RWPE1 (cell line): Measurements from ENCODE around the gene FAM151A.

Experiments
- CTCF ChIA-PET: fragments of 350-600 bp; sonication (Branson Sonifier 250); formaldehyde crosslinking; extraction: SDS; loops from one replicate; lab custom pipeline; 2021; lab: Yijun Ruan, JAX
- POLR2A ChIA-PET: fragments of 400-600 bp; formaldehyde crosslinking; extraction: SDS; loops from one replicate; lab custom pipeline; 2020; ENCODE audit warnings: antibody characterized with exemption; ENCODE audit not compliant: low non-redundant PET; lab: Yijun Ruan, JAX
- DNase-seq: peaks from one replicate; pipeline ENCODE4 v3.0.0; 2012; ENCODE audit warnings: low spot score
- H3K27ac ChIP-seq: fragments of 450-650 bp; 2 replicates; pipeline ENCODE4 v1.5.1; 2017
- CTCF ChIP-seq: fragments of 450-650 bp; conservative IDR thresholded peaks from 2 replicates; pipeline ENCODE4 v1.5.1; 2017; ENCODE audit warnings: low read depth, mild to moderate bottlenecking

FAM151A gene

GRCh38 chr1:54604572-54605370 lies 18.6 kb downstream of the FAM151A start:
- no peak for DNase-seq
- no peak for TF ChIP-seq CTCF
- peak overlapping the region; percentile 64 for H3K27ac ChIP-seq
- ChIA-PET CTCF (interaction anchor here (0.7 kb wide), 2 partner anchors 58 to 117 kb away, joined by 3 to 5 read pairs; no protein-coding TSS in a partner anchor), POLR2A (interaction anchor here (0.6 kb wide), 1 partner anchor 51 kb away, joined by 3 read pairs; no protein-coding TSS in a partner anchor)

GRCh38 chr1:54604051-54604450 lies 19.3 kb downstream of the FAM151A start:
- peak overlapping the region; percentile 64 for H3K27ac ChIP-seq
- CTCF ChIA-PET = interaction anchor here (0.7 kb wide), 1 partner anchor 116 kb away, joined by 5 read pairs; no protein-coding TSS in a partner anchor

GRCh38 chr1:54603241-54603640 lies 20.1 kb downstream of the FAM151A start:
- ChIA-PET POLR2A (no interaction called here), CTCF (no interaction called here)

More at GRCh38 chr1:54604051-54604450, 19.3 kb downstream of the FAM151A start:
- DNase-seq = no peak
- POLR2A ChIA-PET = interaction anchor here (0.6 kb wide), 1 partner anchor 50 kb away, joined by 3 read pairs; no protein-coding TSS in a partner anchor
- no peak for TF ChIP-seq CTCF

GRCh38 chr1:54602554-54602953 lies 20.8 kb downstream of the FAM151A start:
- H3K27ac ChIP-seq = no peak overlapping the region
- CTCF ChIA-PET = no interaction called here
- no peak for DNase-seq
- POLR2A ChIA-PET = no interaction called here
- TF ChIP-seq CTCF = no peak

More at GRCh38 chr1:54603241-54603640, 20.1 kb downstream of the FAM151A start:
- H3K27ac ChIP-seq = no peak overlapping the region
- no peak for TF ChIP-seq CTCF
- no peak for DNase-seq

- ChIA-PET POLR2A (no interaction called here), CTCF (no interaction called here)
- TF ChIP-seq CTCF = no peak
- no peak for DNase-seq
- no peak overlapping the region for H3K27ac ChIP-seq
These were observed 21.6 kb downstream of the FAM151A start for GRCh38 chr1:54601730-54602129.

- POLR2A ChIA-PET = no interaction called here
These were observed 22.2 kb downstream of the FAM151A start for GRCh38 chr1:54600947-54601721.

More at GRCh38 chr1:54600947-54601721, 22.2 kb downstream of the FAM151A start:
- CTCF ChIA-PET = no interaction called here
- no peak for TF ChIP-seq CTCF
- no peak overlapping the region for H3K27ac ChIP-seq
- DNase-seq = no peak
